Mucosa of stomach (tissue), 1 donor: Measurements from ENCODE around the gene CFAP47.
"Not testable (repeated sequence)": the region's sequence is repeated elsewhere in the genome, so short reads cannot be mapped to it uniquely, and the experiment has no call there.

Source experiments
- H3K27me3 ChIP-seq: one replicate; pipeline ENCODE4 v1.7.0; 2013; ENCODE audit warnings: mild to moderate bottlenecking, low read length; ENCODE audit not compliant: control insufficient read depth, insufficient read depth
- H3K36me3 ChIP-seq: one replicate; pipeline ENCODE4 v1.7.0; 2013; ENCODE audit warnings: low read length; ENCODE audit not compliant: control insufficient read depth, insufficient read depth
- H3K4me1 ChIP-seq: one replicate; pipeline ENCODE4 v1.7.0; 2013; ENCODE audit warnings: mild to moderate bottlenecking, low read length; ENCODE audit not compliant: control insufficient read depth, insufficient read depth
- H3K4me3 ChIP-seq: one replicate; pipeline ENCODE4 v1.7.0; 2013; ENCODE audit warnings: low read length
- H3K9ac ChIP-seq: one replicate; pipeline ENCODE4 v1.7.0; 2013; ENCODE audit warnings: mild to moderate bottlenecking, low read length, moderate library complexity
- H3K9me3 ChIP-seq: one replicate; pipeline ENCODE4 v1.7.0; 2013; ENCODE audit warnings: mild to moderate bottlenecking, low read length, moderate library complexity; ENCODE audit not compliant: control insufficient read depth
- donor health status: Pancreatic carcinoma.

CFAP47 gene

DNA sequence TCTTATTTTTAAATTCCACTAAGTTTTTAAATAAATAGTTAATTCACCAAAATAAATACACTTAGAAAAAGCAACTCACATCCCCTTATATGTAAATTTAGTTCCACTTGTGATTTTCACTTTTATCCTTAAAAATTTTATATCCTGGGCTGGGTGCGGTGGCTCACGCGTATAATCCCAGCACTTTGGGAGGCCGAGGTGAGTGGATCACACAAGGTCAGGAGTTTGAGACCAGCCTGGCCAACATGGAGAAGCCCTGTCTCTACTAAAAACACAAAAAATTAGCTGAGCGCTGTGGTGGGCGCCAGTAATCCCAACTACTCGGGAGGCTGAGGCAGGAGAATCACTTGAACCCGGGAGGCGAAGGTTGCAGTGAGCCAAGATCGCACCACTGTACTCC is 169.4 kb downstream of the CFAP47 start:
- H3K4me3 ChIP-seq, H3K27me3 ChIP-seq, H3K4me1 ChIP-seq, H3K9ac ChIP-seq, H3K36me3 ChIP-seq, H3K9me3 ChIP-seq: not testable (repeated sequence)

GRCh38 chrX:36102425-36102824 is 182.9 kb downstream of the CFAP47 start:
- Histone ChIP-seq H3K9ac (no peak overlapping the region), H3K36me3 (no peaks in the 10 kb centered on the region), H3K27me3 (no peaks in the 10 kb centered on the region), H3K9me3 (no peaks in the 10 kb centered on the region), H3K4me1 (no peaks in the 10 kb centered on the region), H3K4me3 (no peak overlapping the region)

- H3K4me3 ChIP-seq = no peak overlapping the region
- H3K9ac ChIP-seq = no peak overlapping the region
- H3K27me3 ChIP-seq = no peaks in the 10 kb centered on the region
- no peaks in the 10 kb centered on the region for H3K36me3 ChIP-seq
- no peaks in the 10 kb centered on the region for H3K9me3 ChIP-seq
- H3K4me1 ChIP-seq = no peaks in the 10 kb centered on the region
Observed at GRCh38 chrX:36116222-36116621, 196.7 kb downstream of the CFAP47 start.

- no peaks in the 10 kb centered on the region for H3K4me1 ChIP-seq
- H3K9me3 ChIP-seq = no peaks in the 10 kb centered on the region
- no peaks in the 10 kb centered on the region for H3K36me3 ChIP-seq
- no peak overlapping the region for H3K4me3 ChIP-seq
- no peak overlapping the region for H3K9ac ChIP-seq
- H3K27me3 ChIP-seq = no peaks in the 10 kb centered on the region
Observed at GRCh38 chrX:36159254-36159653, 239.7 kb downstream of the CFAP47 start.

GRCh38 chrX:36160081-36160480 is 240.5 kb downstream of the CFAP47 start:
- no peaks in the 10 kb centered on the region for H3K4me1 ChIP-seq
- no peak overlapping the region for H3K9ac ChIP-seq
- H3K27me3 ChIP-seq = no peaks in the 10 kb centered on the region
- no peaks in the 10 kb centered on the region for H3K36me3 ChIP-seq
- H3K4me3 ChIP-seq = no peak overlapping the region
- no peaks in the 10 kb centered on the region for H3K9me3 ChIP-seq

GRCh38 chrX:36198575-36198974 is 279.0 kb downstream of the CFAP47 start:
- H3K4me3 ChIP-seq = no peak overlapping the region
- no peaks in the 10 kb centered on the region for H3K36me3 ChIP-seq
- no peaks in the 10 kb centered on the region for H3K4me1 ChIP-seq
- no peaks in the 10 kb centered on the region for H3K9me3 ChIP-seq
- H3K9ac ChIP-seq = no peak overlapping the region
- no peaks in the 10 kb centered on the region for H3K27me3 ChIP-seq

- Histone ChIP-seq H3K9ac (no peak overlapping the region), H3K9me3 (no peaks in the 10 kb centered on the region), H3K36me3 (no peaks in the 10 kb centered on the region), H3K4me3 (no peak overlapping the region), H3K27me3 (no peaks in the 10 kb centered on the region), H3K4me1 (no peaks in the 10 kb centered on the region)
Observed at GRCh38 chrX:36199928-36200327, 280.4 kb downstream of the CFAP47 start.

- Histone ChIP-seq H3K4me3 (no peak overlapping the region), H3K9ac (no peak overlapping the region), H3K4me1 (no peaks in the 10 kb centered on the region), H3K27me3 (no peaks in the 10 kb centered on the region), H3K9me3 (no peaks in the 10 kb centered on the region), H3K36me3 (no peaks in the 10 kb centered on the region)
Observed at GRCh38 chrX:36214924-36215323, 295.4 kb downstream of the CFAP47 start.

DNA sequence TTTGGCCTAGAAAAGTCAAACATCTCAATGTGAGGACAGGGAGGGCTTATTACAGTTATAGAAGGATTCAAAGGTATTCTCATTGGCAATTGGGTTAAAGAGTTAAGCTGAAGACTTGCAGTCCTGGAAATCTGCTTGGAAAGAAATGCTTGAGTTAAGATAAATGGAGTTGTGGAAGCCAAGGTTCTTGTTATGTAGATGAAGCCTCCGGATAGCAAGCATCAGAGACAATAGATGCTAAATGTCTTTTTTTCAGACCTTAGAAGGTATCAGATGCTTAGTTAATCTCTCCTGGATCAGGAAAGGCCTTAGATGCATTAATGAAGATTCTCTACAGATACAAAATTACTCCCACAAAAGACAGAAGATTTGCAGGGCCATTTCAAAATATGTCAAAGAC is 299.3 kb downstream of the CFAP47 start:
- Histone ChIP-seq H3K4me3 (no peak overlapping the region), H3K36me3 (no peaks in the 10 kb centered on the region), H3K27me3 (no peaks in the 10 kb centered on the region), H3K9me3 (no peaks in the 10 kb centered on the region), H3K9ac (no peak overlapping the region), H3K4me1 (no peaks in the 10 kb centered on the region)

DNA sequence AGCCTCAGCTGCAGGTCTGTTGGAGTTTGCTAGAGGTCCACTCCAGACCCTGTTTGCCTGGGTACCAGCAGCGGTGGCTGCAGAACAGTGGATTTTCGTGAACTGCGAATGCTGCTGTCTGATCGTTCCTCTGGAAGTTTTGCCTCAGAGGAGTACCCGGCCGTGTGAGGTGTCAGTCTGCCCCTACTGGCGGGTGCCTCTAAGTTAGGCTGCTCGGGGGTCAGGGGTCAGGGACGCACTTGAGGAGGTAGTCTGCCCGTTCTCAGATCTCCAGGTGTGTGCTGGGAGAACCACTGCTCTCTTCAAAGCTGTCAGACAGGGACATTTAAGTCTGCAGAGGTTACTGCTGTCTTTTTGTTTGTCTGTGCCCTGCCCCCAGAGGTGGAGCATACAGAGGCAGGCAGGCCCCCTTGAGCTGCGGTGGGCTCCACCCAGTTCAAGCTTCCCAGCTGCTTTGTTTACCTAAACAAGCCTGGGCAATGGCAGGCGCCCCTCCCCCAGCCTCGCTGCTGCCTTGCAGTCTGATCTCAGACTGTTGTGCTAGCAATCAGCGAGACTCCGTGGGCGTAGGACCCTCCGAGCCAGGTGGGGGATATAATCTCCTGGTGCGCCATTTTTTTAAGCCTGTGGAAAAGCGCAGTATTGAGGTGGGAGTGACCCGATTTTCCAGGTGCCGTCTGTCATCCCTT is 315.4 kb downstream of the CFAP47 start:
- not testable (repeated sequence) for H3K9ac ChIP-seq

GRCh38 chrX:36241397-36241796 is 321.9 kb downstream of the CFAP47 start:
- Histone ChIP-seq H3K36me3 (no peaks in the 10 kb centered on the region), H3K4me1 (no peaks in the 10 kb centered on the region), H3K9me3 (no peaks in the 10 kb centered on the region), H3K4me3 (no peak overlapping the region), H3K9ac (no peak overlapping the region), H3K27me3 (no peaks in the 10 kb centered on the region)

More for the DNA sequence above, 315.4 kb downstream of the CFAP47 start:
- not testable (repeated sequence) for H3K9me3 ChIP-seq, H3K27me3 ChIP-seq, H3K4me1 ChIP-seq, H3K36me3 ChIP-seq, H3K4me3 ChIP-seq

DNA sequence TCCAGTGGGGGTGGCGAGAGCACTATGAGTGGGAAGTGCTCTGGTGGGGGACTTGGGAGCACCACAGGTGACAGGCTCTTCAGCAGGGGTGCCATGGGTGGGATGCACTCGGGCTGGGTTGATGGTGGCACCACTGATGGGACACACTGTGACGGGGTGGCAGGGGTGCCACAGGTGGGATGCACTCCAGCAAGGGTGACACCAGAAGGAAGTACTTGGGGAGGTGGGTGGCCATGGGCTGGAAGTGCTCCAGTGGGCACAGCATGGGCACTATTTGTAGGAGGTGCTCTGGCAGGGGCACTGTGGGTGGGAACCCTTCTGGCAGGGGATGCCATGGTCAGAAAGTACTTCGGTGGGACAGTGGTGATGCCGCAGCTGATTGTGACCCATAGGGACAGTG is 346.6 kb downstream of the CFAP47 start:
- H3K4me1 ChIP-seq = no peaks in the 10 kb centered on the region
- no peaks in the 10 kb centered on the region for H3K9me3 ChIP-seq
- no peaks in the 10 kb centered on the region for H3K27me3 ChIP-seq
- no peak overlapping the region for H3K4me3 ChIP-seq
- H3K36me3 ChIP-seq = no peaks in the 10 kb centered on the region
- H3K9ac ChIP-seq = no peak overlapping the region

DNA sequence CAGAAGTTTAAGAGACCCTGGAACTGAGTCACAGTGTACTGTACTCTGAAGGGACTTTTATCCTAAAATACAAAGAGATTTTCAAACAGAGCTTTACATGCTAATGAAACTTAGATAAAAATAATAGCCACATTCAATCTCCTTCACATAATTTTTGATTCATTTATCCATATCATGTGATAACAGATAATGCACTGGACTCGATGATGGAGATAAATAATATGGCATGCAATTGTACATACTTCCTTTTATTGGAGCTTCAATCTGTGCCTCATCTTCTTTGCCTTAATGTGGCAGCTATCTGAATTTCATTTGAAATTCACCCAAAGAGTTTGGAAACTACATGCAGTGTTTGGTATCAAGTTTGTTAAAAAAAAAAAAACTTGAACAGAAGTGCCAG is 390.6 kb downstream of the CFAP47 start:
- Histone ChIP-seq H3K9me3 (no peaks in the 10 kb centered on the region), H3K4me3 (no peak overlapping the region), H3K9ac (no peak overlapping the region), H3K36me3 (no peaks in the 10 kb centered on the region), H3K4me1 (no peaks in the 10 kb centered on the region), H3K27me3 (no peaks in the 10 kb centered on the region)
